BLaER1 treated with 17β-estradiol and CSF1 and Interleukin-3, amounts not matched to agents 10 nM and 100 nM (cell line): Measurements from ENCODE around the gene TMEM163.

ENCODE experiments used
- H3K27ac ChIP-seq, 11 experiments: shearing (Covaris generic); formaldehyde crosslinking; 2 replicates each; pipeline ENCODE4 v1.8.1; 2022
- H3K27me3 ChIP-seq, 11 experiments: shearing (Covaris generic); formaldehyde crosslinking; 2 replicates each; pipeline ENCODE4 v1.8.1; 2022
- H3K36me3 ChIP-seq, 11 experiments: shearing (Covaris generic); formaldehyde crosslinking; 2 replicates each; pipeline ENCODE4 v1.8.1; 2022
- H3K4me1 ChIP-seq, 10 experiments: shearing (Covaris generic); formaldehyde crosslinking; 2 replicates each; pipeline ENCODE4 v1.8.1; 2022
- H3K4me2 ChIP-seq, 11 experiments: shearing (Covaris generic); formaldehyde crosslinking; 2 replicates each; pipeline ENCODE4 v1.8.1; 2022
- H3K4me3 ChIP-seq, 10 experiments: shearing (Covaris generic); formaldehyde crosslinking; 2 replicates each; pipeline ENCODE4 v1.8.1; 2022
- H3K9ac ChIP-seq, 11 experiments: shearing (Covaris generic); formaldehyde crosslinking; 2 replicates each; pipeline ENCODE4 v1.8.1; 2022
- H3K9me3 ChIP-seq, 11 experiments: shearing (Covaris generic); formaldehyde crosslinking; replicated peaks in 1 of 11; 2 replicates each; pipeline ENCODE4 v1.8.1; 2022
- H4K20me1 ChIP-seq, 11 experiments: shearing (Covaris generic); formaldehyde crosslinking; 2 replicates each; pipeline ENCODE4 v1.8.1; 2022
- Cebpa-rat ChIP-seq, 11 experiments: shearing (Covaris generic); IDR thresholded peaks; 2 replicates each; pipeline ENCODE4 v1.8.1; 2022

TMEM163 gene

GRCh38 chr2:134499307-134499926, 219.4 kb downstream of the TMEM163 start:
- H3K4me1 ChIP-seq, result no peaks in the 10 kb centered on the region
- H3K36me3 ChIP-seq, result no peaks in the 10 kb centered on the region
- no peaks in the 10 kb centered on the region for H4K20me1 ChIP-seq
- H3K27me3 ChIP-seq, result no peaks in the 10 kb centered on the region
- TF ChIP-seq Cebpa-rat (IDR thresholded peaks at IDR 0.05), result no peak
- H3K4me3 ChIP-seq, result no peak overlapping the region
- H3K9ac ChIP-seq, result no peak overlapping the region
- H3K27ac ChIP-seq, result no peak overlapping the region
- H3K4me2 ChIP-seq, result no peak overlapping the region
- H3K9me3 ChIP-seq, result no peaks in the 10 kb centered on the region

GRCh38 chr2:134498654-134499053, 220.1 kb downstream of the TMEM163 start:
- Histone ChIP-seq H3K9me3 (no peaks in the 10 kb centered on the region), H3K4me2 (no peak overlapping the region), H3K36me3 (no peaks in the 10 kb centered on the region), H3K4me3 (no peak overlapping the region), H3K9ac (no peak overlapping the region), H3K27ac (no peak overlapping the region), H3K27me3 (no peaks in the 10 kb centered on the region), H3K4me1 (no peaks in the 10 kb centered on the region), H4K20me1 (no peaks in the 10 kb centered on the region)
- no peak for TF ChIP-seq Cebpa-rat (IDR thresholded peaks at IDR 0.05)

GRCh38 chr2:134493797-134494196, 225.0 kb downstream of the TMEM163 start:
- no peak for TF ChIP-seq Cebpa-rat (IDR thresholded peaks at IDR 0.05)
- H3K4me1 ChIP-seq, result no peaks in the 10 kb centered on the region
- no peak overlapping the region for H3K27ac ChIP-seq
- no peaks in the 10 kb centered on the region for H3K27me3 ChIP-seq
- H3K4me3 ChIP-seq, result no peak overlapping the region
- no peak overlapping the region for H3K9ac ChIP-seq
- no peaks in the 10 kb centered on the region for H3K36me3 ChIP-seq
- no peak overlapping the region for H3K4me2 ChIP-seq
- H3K9me3 ChIP-seq, result no peaks in the 10 kb centered on the region
- no peaks in the 10 kb centered on the region for H4K20me1 ChIP-seq

- Histone ChIP-seq H3K4me2 (no peak overlapping the region), H3K9ac (no peak overlapping the region), H4K20me1 (no peaks in the 10 kb centered on the region), H3K36me3 (no peaks in the 10 kb centered on the region), H3K9me3 (no peaks in the 10 kb centered on the region), H3K27me3 (no peaks in the 10 kb centered on the region), H3K4me3 (no peak overlapping the region), H3K4me1 (no peaks in the 10 kb centered on the region), H3K27ac (no peak overlapping the region)
- TF ChIP-seq Cebpa-rat (IDR thresholded peaks at IDR 0.05), result no peak
Measured at GRCh38 chr2:134491771-134492441, 226.9 kb downstream of the TMEM163 start.

GRCh38 chr2:134491022-134491421, 227.8 kb downstream of the TMEM163 start:
- Histone ChIP-seq H3K4me3 (no peak overlapping the region), H3K27ac (no peak overlapping the region), H3K9ac (no peak overlapping the region), H4K20me1 (no peaks in the 10 kb centered on the region), H3K27me3 (no peaks in the 10 kb centered on the region), H3K4me2 (no peak overlapping the region), H3K36me3 (no peaks in the 10 kb centered on the region), H3K4me1 (no peaks in the 10 kb centered on the region), H3K9me3 (no peaks in the 10 kb centered on the region)
- no peak for TF ChIP-seq Cebpa-rat (IDR thresholded peaks at IDR 0.05)

- Histone ChIP-seq H3K27ac (no peak overlapping the region), H3K4me1 (no peaks in the 10 kb centered on the region), H3K36me3 (no peaks in the 10 kb centered on the region), H4K20me1 (no peaks in the 10 kb centered on the region), H3K4me3 (no peak overlapping the region), H3K9ac (no peak overlapping the region), H3K27me3 (no peaks in the 10 kb centered on the region), H3K9me3 (no peaks in the 10 kb centered on the region), H3K4me2 (no peak overlapping the region)
- no peak for TF ChIP-seq Cebpa-rat (IDR thresholded peaks at IDR 0.05)
Measured at GRCh38 chr2:134490559-134490958, 228.2 kb downstream of the TMEM163 start.

GRCh38 chr2:134489732-134490384, 228.9 kb downstream of the TMEM163 start:
- no peak for TF ChIP-seq Cebpa-rat (IDR thresholded peaks at IDR 0.05)
- H3K4me1 ChIP-seq, result no peaks in the 10 kb centered on the region
- H3K27me3 ChIP-seq, result no peaks in the 10 kb centered on the region
- no peaks in the 10 kb centered on the region for H4K20me1 ChIP-seq
- H3K9me3 ChIP-seq, result no peaks in the 10 kb centered on the region
- no peak overlapping the region for H3K9ac ChIP-seq
- H3K27ac ChIP-seq, result no peak overlapping the region
- no peaks in the 10 kb centered on the region for H3K36me3 ChIP-seq
- no peak overlapping the region for H3K4me2 ChIP-seq
- H3K4me3 ChIP-seq, result no peak overlapping the region

GRCh38 chr2:134482766-134483340, 235.9 kb downstream of the TMEM163 start:
- Histone ChIP-seq H3K9ac (no peak overlapping the region), H3K9me3 (no peaks in the 10 kb centered on the region), H3K27ac (no peak overlapping the region), H3K4me2 (no peak overlapping the region), H3K4me1 (no peaks in the 10 kb centered on the region; a peak in 1 of 20 replicates), H4K20me1 (no peaks in the 10 kb centered on the region), H3K27me3 (no peaks in the 10 kb centered on the region), H3K36me3 (no peaks in the 10 kb centered on the region), H3K4me3 (no peak overlapping the region)
- no peak for TF ChIP-seq Cebpa-rat (IDR thresholded peaks at IDR 0.05)

- Histone ChIP-seq H3K4me3 (no peak overlapping the region), H4K20me1 (no peaks in the 10 kb centered on the region), H3K27me3 (no peaks in the 10 kb centered on the region), H3K4me1 (no peaks in the 10 kb centered on the region; a peak in 1 of 20 replicates), H3K27ac (no peak overlapping the region), H3K36me3 (no peaks in the 10 kb centered on the region), H3K9ac (no peak overlapping the region), H3K4me2 (no peak overlapping the region), H3K9me3 (no peaks in the 10 kb centered on the region)
- TF ChIP-seq Cebpa-rat (IDR thresholded peaks at IDR 0.05), result no peak
Measured at GRCh38 chr2:134482131-134482723, 236.6 kb downstream of the TMEM163 start.
